ENCODE results near the gene TNS3.

The TNS3 gene

DNA sequence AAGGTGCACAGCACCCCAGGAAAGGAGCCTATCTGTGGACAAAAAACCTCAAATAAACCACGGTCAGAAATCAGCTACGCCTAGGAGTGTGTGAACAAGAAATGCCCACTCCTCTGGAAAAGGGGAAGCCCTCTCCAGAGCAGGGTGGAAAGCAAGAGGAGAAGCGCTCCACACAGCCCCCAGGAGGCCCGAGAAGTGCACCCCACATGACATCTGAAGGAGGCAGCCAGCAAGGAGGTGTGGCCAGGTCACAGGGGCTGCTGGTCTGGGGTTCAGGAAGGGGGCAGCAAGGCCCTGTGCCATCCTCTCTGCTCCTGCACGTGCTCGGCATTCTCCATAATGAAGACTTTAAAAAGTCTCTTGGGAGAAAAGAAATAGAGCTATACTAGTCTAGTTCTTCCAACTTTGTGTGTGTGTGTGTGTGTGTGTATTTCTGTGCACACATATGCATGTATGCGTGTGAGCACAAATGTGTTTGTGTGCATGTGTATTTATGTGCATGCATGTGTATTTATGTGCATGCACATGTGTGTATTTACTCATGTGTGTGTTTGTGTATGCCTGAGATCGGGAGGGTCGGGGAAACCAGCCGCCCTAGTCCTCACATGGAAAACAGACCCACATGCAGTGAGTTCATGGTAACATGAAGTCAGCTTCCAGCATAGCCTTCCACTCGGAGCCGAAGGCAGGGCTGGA lies 76.5 kb downstream of the TNS3 start:
- no peak for DNase-seq (ENCODE audit: low spot score)

DNA sequence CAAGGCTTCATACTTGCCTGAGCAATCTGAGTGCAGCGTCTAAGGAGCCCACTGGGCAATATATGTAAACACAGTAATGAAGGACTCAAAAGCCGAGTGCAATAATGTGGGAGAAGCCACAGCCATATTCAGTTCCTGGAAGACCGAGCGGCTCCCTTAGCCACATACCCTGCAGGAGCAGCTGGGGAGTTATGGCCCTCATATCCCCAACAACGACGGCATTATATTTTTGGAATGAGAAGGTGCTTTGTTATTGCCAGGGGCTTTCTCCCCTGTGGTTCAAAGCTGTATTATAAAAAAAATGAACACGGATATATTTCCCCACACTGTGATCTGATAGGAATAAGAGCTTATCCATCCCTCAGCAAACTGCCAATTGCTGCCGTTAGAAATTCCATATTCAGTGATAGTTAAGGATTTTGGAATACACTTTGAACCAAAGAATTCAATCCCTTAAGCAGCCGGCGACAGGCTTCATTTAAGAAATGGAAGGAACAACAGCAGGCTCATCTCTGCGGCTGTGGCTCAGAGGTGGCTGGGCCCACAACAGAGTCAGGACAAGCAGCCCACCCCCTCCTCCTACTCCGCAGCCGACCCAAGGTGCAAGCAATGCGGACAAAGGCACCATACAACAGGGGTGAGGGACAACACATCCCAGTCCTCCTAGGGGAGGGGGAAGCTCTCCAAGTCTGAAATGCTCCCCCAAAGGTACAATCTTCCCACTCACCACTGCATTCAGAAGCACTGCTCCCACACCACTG lies 77.2 kb downstream of the TNS3 start:
- no peak for DNase-seq (ENCODE audit: low spot score)

DNA sequence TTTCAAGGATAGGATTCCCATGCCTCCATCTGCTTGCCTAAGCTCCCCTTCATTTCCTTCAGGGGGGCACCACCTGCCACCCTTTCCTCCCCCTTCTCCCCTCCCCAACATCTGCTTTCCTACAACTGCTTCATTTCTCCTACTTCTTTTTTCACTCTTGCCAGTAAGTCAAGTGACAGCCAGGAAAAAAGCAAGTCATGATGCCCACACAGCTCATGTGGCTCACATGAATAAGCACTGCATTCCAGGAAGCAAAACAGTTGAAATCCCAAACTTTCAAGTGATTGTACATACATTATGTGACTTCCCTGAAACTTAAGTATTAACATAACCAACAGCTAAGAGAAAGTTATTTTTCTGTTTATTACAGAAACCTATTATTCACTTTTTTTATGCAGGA lies 78.6 kb downstream of the TNS3 start:
- no peak for DNase-seq (ENCODE audit: low spot score)

DNA sequence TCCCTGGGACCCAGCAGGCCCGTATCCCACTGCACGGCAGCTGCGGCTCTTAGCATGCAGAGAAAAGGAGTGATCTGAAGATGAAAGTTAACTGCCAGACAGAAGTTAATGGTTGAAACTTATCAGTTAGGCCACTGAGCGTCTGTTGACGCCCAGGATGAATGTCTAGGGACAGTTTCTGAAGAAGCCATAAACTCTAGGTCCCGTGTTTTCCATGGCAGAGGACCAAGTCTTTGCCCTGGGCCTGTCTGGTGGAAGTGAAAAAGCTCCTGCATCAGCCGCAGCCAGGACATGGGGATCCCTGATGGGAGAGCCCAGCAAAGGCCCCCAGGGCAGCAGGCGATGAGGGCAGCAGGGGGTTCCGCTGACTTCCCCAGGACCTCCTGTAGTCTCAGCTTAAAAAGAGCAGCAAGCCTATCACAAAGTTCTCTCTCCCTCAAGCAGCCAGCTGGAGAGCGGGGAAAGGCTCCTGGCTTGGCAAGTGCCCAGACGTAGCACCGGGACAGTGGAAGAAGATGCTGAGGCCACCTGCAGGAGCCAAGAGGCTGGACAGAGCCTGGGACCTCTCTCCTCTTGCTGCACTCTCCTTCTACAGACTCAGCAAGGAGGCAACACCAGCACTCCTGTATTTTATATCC lies 79.6 kb downstream of the TNS3 start:
- DNase-seq (ENCODE audit: low spot score): no peak

DNA sequence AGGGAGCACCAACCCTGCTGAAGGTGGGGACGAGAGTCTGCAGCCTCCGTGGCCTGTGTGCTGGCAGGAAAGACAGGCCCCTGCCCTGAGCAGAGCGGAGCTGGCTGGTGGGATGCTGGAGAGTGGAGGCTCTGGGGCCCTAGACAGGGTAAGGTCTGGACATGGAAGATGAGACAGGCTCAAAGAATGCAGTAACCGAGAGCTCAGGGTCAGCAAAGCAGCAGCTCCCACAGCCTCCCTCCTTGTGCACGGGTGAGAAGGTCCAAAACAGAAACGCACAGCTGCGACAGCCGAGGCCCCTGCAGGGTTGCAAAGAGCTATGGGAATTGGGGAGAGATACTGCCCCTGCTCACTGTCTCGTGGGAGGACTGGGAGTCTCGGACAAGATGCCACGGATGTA lies 80.5 kb downstream of the TNS3 start:
- no peak for DNase-seq (ENCODE audit: low spot score)

DNA sequence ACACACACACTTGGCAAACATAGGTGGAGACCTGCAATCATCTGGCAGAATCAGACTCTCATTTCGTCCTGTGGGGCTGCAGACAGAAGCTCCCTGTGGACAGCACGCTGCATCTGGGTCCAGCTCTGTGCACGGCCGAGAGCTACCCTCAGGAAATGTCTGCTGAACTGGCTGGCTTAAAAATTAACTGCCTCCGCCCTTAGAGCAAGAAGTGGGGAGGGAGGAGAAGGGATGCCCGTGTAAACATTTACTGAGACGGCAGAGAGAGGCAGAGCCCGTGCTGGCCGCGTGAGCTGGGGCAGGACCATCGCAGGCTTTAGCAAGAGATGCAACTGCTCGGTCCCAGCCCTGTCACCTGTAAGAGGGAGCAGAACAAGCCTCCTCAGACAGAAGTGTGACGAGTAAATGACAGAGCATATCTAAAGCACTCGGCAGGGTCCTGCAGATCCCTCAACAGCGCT lies 81.8 kb downstream of the TNS3 start:
- DNase-seq (ENCODE audit: low spot score): no peak

DNA sequence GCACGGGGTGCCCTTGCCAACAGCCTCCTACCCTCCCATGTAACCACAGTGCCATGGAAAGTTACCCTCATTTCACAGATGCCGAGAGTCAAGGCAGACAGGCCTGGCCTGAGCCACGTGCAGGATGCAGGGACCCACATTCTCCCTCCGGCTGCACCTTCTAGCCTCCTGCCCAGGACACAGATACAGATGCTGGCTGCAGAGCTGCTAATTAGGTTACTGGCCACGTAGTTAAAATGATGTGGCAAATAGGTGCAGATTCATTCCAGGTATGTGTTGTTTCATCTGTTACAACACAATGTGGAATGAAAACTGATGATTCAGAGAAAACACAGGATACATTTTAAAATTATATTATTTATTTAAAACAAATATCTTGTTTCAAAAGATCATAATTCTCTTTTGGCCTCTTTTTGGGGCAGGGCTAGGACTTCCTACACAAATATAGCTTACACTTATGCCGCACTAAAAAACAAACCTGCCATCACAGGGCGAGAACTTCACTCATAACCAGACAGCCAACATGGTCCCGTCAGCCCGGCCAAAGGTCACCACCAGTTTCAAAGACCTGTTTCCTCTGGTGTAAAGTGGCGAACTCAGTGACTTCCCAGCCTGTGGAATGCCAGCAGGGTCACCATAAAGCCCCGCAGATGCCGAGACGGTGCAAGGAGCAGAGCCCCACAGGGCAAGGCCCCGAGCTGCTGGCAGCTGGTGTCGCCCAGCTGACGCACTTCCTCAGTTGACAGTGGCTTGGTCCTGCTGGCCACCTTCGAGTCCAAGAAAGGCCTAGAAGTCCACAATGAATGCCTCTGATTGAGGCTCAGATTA lies 83.5 kb downstream of the TNS3 start:
- no peak for DNase-seq (ENCODE audit: low spot score)

DNA sequence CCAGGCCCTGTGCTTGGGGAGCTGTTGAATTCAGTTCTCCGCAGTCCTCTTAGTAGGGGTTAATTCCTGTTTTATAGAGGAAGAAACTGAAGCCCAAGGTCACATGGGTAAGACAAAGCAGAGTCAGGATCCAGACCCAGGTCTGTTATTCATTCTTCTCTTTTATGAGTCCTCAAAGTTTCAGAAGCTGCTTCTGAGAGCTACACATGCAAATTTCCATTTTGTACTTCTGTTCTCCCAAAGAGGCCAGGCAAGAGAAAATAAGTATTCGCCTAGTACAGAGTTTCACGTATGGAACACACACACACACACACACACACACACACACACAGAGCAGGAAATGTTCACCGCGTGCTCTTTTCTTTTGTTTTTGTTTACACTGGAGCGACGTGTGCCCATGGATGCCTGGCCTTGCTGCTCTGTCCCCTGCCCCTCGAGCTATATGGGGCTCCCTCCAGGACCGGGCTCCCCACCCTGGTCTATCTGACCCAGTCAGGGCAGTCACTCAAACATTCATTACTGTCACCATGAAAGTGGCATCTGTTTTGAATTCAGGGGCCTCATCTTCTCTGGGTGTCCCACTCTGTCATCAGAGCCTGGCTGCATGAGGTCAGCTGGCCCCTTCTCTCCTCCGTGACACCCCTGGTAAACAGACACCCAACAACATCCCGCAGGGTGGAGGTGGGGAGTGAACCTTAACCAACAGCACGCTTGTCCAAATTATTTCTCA lies 84.4 kb downstream of the TNS3 start:
- no peak for DNase-seq (ENCODE audit: low spot score)

DNA sequence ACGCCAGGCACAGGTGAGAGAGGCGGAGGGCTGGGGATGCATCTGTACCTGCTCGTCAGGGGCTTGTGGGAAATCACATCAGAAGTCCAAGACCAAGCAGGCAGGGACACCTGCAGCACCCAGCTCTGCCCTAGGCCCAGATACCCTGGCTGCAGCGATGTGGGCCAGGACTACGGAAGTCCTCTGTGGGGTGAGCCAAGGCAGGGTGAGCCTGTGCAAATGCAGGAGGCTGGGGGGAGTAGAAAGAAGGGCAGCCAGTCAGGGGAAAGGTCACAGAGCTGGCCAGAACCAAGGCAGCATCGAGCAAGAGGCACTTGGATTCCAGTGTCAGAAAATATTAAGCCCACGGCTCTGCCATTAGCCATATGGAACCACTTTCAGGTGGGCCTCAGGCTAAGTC lies 85.2 kb downstream of the TNS3 start:
- no peak for DNase-seq (ENCODE audit: low spot score)

DNA sequence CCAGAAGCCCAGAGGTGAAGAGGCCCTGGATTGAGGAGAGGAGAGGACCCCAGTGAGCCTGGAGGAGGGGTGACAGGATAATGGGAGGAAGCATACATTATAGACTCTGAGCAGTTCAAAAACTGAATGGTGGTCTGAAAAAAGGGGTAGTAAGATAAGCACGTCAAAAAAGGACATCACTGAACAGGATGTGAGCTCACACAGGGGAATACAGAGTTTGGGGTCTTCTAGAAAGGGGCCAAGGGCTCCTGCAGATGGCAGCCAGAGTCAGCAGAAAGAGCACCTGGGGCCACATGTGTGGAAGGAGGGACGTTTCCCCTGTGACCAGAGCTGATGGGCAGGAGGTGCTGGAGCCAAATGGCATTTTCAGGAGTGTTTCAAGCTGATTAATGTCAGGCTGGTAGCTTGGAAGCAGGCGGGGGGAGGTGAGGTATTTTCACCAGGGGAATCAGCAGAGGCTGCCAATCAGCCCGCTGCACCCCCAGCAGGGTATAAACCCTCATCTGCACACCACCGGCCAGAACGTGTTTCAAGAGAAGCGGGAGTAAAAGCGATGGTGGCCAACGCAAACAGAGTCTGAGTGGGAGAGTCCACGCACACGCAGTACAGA lies 85.8 kb downstream of the TNS3 start:
- no peak for DNase-seq (ENCODE audit: low spot score)

DNA sequence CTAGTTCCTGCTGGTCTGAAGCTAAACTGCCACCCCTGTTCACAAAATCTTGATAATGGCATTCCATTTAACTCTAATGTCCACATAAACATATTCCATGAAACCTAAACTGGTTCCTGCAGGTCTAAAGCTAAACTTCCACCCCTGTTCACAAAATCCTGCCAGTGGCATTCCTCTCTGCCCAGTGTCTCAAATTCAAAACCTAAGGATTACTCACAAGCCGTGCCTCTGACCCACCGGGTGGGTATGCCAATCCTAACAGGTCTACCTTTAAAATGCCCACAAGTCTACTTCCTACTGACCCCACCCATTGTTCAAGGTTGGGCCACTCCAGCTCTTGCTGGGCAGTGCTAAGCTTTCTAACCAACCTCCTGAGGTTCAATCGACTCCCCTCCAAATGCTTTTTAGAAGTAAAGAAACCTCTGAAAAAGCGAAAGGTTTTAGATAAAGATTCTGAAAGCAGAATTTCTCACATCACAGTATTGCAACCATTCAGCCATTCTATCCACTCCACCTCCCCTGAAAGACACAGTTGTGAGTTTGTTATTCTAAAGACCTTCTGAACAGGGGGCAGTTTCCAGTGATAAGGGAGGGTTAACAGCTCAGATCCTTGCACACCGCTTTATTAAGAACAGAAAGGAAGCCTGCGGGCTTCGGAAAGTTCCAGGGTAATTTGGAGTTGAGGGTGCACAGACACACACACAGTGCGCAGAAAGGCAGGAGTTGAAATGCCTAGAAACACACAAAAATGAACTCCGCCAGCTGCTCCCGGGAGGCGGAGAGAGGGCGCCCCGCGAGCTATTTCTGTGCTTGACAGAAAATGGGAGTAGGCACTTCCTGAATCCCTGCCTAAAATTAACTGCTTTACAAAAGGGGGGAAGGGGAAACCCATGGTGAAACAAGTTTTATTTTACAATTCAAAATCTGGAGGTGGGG lies 87.7 kb downstream of the TNS3 start:
- DNase-seq (ENCODE audit: low spot score): no peak

DNA sequence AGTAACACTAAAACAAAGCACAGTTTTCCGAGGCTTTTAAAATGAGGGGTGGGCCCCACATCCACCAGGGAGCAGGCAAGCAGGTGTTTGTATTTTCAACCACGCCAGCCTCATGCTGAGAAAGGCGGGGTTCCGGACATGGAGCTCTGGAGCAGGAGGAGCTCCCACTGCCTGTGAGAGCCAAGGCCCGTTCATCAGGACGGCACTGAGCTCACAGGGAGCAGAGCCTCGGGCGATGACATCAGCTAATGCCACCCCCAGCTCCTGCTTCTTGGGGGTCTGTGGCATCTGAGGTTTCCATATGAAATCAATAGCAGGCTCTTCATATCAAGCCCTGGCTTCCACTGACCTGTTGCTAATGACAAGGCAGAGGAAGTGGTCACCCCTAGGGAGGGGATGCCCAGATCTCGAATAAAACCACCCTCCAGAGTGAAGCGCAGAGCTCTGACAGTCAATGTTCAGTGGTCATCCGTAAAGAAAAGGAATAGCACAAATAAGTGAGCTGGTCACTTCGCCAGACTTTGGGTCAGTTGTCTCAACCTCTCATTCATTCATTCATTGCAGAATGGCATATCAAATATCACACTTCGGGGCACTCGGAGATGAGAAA lies 89.1 kb downstream of the TNS3 start:
- DNase-seq (ENCODE audit: low spot score): no peak

DNA sequence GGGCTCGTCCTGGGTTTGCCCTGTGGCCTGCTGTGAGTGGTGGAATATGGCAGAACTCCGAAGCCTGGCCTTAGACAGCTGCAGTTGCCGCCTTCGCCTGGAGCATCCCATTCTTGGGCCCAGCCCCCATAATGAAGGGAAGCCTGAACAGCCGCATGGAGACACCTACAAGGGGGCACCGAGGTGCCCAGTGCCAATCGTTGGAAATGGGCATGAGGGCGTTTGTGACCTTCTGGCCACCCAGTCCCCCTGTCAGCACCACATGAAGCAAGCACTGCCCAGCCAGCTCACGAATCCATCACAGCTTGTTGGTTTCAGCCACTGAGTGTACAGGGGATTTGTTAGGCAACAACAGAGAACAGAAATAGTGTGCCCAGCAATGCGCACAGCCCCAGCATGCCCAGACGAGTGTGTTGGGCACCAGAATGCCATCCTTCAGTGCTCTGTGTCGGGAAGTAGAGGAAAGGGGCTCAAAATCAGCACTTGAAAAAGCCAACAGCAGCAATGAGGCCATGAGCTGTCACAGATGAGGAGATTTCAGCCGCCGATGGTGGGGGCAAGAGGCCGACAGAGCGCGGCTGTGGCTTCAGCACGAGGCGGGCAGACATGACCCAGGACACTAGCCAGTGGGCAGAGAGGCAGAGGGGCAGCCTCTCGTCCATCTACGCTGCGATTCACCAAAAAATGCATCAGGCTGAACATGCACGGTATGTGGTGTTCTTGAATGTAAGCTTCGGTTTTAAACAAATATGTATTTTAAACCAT lies 91.2 kb downstream of the TNS3 start:
- no peak for DNase-seq (ENCODE audit: low spot score)

DNA sequence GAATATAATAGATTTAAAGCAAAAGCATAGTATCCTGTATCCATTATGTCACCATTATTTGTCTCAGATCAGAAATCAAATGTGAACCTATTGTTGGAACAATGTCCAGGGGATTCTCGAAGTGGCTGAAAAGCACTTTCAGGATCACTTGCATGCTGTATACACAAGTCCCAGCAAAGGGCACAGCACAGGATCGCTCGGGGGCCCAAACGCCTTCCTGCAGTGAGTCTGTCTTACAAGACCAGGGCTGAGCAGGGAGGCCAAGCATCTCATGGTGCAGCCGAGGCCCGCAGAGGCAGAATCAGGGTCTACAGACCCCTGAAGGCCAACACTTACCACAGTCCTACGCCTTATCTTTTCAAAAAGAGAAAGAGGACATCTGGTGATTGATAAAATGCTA lies 92.3 kb downstream of the TNS3 start:
- no peak for DNase-seq (ENCODE audit: low spot score)

DNA sequence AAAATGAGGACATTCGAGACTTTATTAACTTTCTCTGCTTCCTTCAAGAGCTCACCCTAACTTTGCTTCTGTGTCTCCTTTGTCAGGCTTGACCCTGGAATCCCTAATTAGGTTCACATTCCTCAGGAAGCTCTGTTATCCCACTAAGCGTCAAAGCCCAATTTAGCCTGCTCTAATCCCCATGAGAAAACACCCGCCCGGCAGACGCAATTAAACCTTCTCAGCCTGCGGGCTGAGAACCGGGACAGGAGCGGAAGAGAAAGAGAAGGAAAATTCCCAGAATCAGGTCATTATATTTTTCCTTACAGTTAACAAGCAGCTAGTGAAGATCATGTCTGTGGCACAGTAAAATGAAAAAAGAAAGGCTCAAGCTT lies 93.0 kb downstream of the TNS3 start:
- no peak for DNase-seq (ENCODE audit: low spot score)

DNA sequence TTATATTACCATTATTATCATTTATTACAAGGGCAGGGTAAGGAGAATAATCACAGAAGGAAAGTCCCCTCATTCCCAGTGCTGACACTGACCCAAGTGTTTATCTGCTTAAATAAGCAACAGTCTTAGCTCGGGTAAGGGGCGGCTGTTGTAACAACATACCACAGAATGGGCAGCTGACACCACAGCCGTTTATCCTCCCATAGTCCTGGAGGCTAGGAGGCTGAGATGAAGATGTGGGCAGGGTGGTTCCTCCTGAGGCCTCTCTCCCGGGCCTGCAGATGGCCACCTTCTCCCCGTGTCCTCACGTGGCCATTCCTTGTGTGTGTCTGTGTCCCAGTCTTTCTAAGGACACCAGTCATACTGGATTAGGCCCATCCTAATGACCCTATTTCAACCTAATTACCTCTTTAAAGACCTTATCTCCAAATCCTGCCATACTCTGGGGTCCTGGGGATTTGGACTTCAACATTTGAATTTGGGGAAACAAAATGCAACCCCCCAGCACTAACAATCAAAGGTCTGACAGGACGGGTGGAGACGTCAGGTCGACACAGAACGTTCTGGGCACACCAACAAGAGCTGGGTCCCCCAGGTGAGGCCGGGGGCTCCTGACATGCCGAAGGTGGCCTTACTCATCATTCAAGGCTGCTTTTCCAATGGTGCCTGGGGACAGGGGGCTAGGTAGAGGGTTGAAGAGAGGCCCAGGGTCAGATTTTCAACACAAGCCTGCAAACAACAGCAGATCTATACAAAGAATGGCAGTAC lies 93.5 kb downstream of the TNS3 start:
- no peak for DNase-seq (ENCODE audit: low spot score)

DNA sequence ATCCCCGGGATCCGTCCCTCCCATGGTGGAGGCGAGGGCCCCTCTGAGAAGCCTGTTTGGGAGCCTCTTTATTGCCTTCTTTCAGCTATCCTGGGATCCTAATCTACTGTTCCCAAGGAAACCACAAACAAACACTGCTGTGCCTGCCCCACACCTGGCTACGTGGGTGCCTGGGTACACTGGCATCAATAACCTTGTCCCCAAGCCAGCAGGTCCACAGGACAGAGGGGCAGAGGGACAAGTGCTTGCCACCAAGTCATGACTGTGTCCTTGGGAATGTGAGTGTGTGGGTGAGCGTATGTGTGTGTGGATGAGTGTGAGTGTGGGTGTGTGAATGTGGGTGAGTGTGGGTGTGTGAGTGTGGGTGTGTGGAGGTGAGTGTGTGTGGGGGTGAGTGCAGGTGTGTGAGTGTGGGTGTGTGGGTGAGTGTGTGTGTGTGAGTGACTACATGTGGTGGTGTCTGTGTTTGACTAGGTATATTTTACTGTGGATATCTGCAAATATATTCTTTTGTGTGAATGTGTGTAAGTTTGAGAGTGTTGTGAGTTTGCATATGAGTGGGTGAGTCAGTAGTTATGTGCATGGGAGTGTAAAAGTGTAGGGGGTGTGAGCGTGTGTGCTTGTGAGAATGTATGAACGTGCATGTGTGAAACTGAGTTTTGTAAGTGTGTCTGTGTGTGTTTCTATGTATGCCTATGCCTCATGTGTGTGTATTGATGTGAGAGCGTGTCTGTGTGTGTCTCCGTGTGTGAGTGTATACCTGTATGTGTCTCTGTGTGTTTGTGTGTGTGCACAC lies 96.1 kb downstream of the TNS3 start:
- DNase-seq (ENCODE audit: low spot score): no peak

All from CD4-positive, alpha-beta T cell treated with Interleukin-2 at 100 ng/mL for 4 hours (primary cell).